Measurements from ENCODE around the gene FXYD1.

- TF ChIP-seq CTCF (IDR thresholded peaks at IDR 0.05) = no peak
- no peak for TF ChIP-seq POLR2AphosphoS5 (IDR thresholded peaks at IDR 0.05; ENCODE audit: low read depth, low read length)
- no peak for TF ChIP-seq REST (IDR thresholded peaks at IDR 0.05; ENCODE audit: insufficient read depth in 1 of 2, low read depth in 2 of 2, low read length in 1 of 2)
- TF ChIP-seq SIN3A (IDR thresholded peaks at IDR 0.05; ENCODE audit: borderline replicate concordance, insufficient read depth, low read depth, low read length) = no peak
Measured at GRCh38 chr19:35095667-35096368, 42.8 kb upstream of the FXYD1 start.

Data from Panc1 (cell line).